ENCODE data around the gene PARP12. TPM values are rescaled to one million over a fixed set of nuclear protein-coding genes. Genes with fewer than 3 reads are reported as not detected.

The PARP12 gene
- total and polyA plus RNA-seq, 2 of the 13 experiments (the other 11 are each of a cell fraction or from before 2014, with no cell fraction given) = 15.5 to 35.2 TPM

- TF ChIP-seq RERE (CRISPR knock-in tag; IDR thresholded peaks at IDR 0.05; ENCODE audit: low read depth) (0 out of 2 replicates have a peak, but pooled peaks have one; percentile 32), TEF (CRISPR knock-in tag; IDR thresholded peaks at IDR 0.05) (no peak), ZNF260 (CRISPR knock-in tag; IDR thresholded peaks at IDR 0.05; ENCODE audit: borderline replicate concordance, low read depth) (no peak), BHLHE40 (IDR thresholded peaks at IDR 0.05; ENCODE audit: low read length) (no peak), ZNF432 (CRISPR knock-in tag; IDR thresholded peaks at IDR 0.05; ENCODE audit: borderline replicate concordance) (no peak), ZSCAN12 (CRISPR knock-in tag; IDR thresholded peaks at IDR 0.05) (0 out of 2 replicates have a peak, but pooled peaks have one; percentile 65), ZNF674 (CRISPR knock-in tag; IDR thresholded peaks at IDR 0.05; ENCODE audit: low read depth) (0 out of 2 replicates have a peak, but pooled peaks have one; percentile 12), TIGD3 (CRISPR knock-in tag; IDR thresholded peaks at IDR 0.05; ENCODE audit: borderline replicate concordance) (no peak), RXRA (CRISPR knock-in tag; IDR thresholded peaks at IDR 0.05) (peak; percentile 58; the same call in 1 of the 2 replicates), SNAI1 (CRISPR knock-in tag; IDR thresholded peaks at IDR 0.05; ENCODE audit: borderline replicate concordance) (no peak), CAMTA2 (CRISPR knock-in tag; IDR thresholded peaks at IDR 0.05; ENCODE audit: borderline replicate concordance) (no peak), HNRNPH1 (optimal IDR thresholded peaks at IDR 0.05; ENCODE audit: low read depth, low read length) (no peak), SRY (CRISPR knock-in tag; IDR thresholded peaks at IDR 0.05) (0 out of 2 replicates have a peak, but pooled peaks have one; percentile 29), ARID3A (IDR thresholded peaks at IDR 0.05; ENCODE audit: low read depth, low read length) (no peak), SCMH1 (CRISPR knock-in tag; IDR thresholded peaks at IDR 0.05; ENCODE audit: borderline replicate concordance) (no peak), CHD4 (IDR thresholded peaks at IDR 0.05; ENCODE audit: borderline replicate concordance, low read length) (no peak), ZMAT5 (CRISPR knock-in tag; IDR thresholded peaks at IDR 0.05; ENCODE audit: borderline replicate concordance, low read depth) (no peak)
Measured at GRCh38 chr7:140062528-140063299, at the start of gene PARP12 (continued).
